Muscle layer of colon (tissue), 2 donors: ENCODE data around the gene CAP1.
"Not testable (repeated sequence)": the region's sequence is repeated elsewhere in the genome, so short reads cannot be mapped to it uniquely, and the experiment has no call there.

ENCODE experiments used
- H3K27ac ChIP-seq: one replicate; pipeline ENCODE4 v1.7.0; 2013; ENCODE audit warnings: low read depth, mild to moderate bottlenecking, low read length, moderate library complexity
- H3K27me3 ChIP-seq, 2 donors: one replicate each; pipeline ENCODE4 v1.7.0; 2013; ENCODE audit warnings: low read length in 2 of 2, mild to moderate bottlenecking in 2 of 2; ENCODE audit not compliant: insufficient read depth in 2 of 2, control insufficient read depth in 1 of 2
- H3K36me3 ChIP-seq: one replicate; pipeline ENCODE4 v1.7.0; 2013; ENCODE audit warnings: mild to moderate bottlenecking, low read length; ENCODE audit not compliant: insufficient read depth
- H3K4me1 ChIP-seq: one replicate; pipeline ENCODE4 v1.7.0; 2013; ENCODE audit warnings: mild to moderate bottlenecking, low read length; ENCODE audit not compliant: insufficient read depth
- H3K4me3 ChIP-seq, 2 donors: one replicate each; pipeline ENCODE4 v1.7.0; 2013; ENCODE audit warnings: low read length in 2 of 2, low read depth in 1 of 2, mild to moderate bottlenecking in 1 of 2, moderate library complexity in 1 of 2
- H3K9ac ChIP-seq: one replicate; pipeline ENCODE4 v1.7.0; 2013; ENCODE audit warnings: low read length
- H3K9me3 ChIP-seq: one replicate; pipeline ENCODE4 v1.7.0; 2013; ENCODE audit warnings: mild to moderate bottlenecking, low read length
- donor health status: abdominal sarcoma.
- donor health status: Adenocarcinoma of cecum.

CAP1 gene

GRCh38 chr1:40040511-40041465, at the start of gene CAP1:
Gene CAP1 (plus strand): TSS chr1:40040729. CDS start chr1:40059347, 18,618 bp downstream.
- Histone ChIP-seq H3K4me3 (peak within 1 kb of the TSS; percentile 78 to 81), H3K27me3 (no peaks in the 10 kb centered on the region), H3K9me3 (no peaks in the 10 kb centered on the region), H3K27ac (peak within 1 kb of the TSS; percentile 94), H3K4me1 (peaks cover 43% of the 10 kb centered on the region), H3K9ac (peak within 1 kb of the TSS; percentile 98), H3K36me3 (no peaks in the 10 kb centered on the region)

GRCh38 chr1:39992234-39992633, 48.3 kb upstream of the CAP1 start:
- H3K27me3 ChIP-seq, result no peaks in the 10 kb centered on the region
- H3K9me3 ChIP-seq, result no peaks in the 10 kb centered on the region
- no peak overlapping the region for H3K9ac ChIP-seq
- no peak overlapping the region for H3K4me3 ChIP-seq
- no peaks in the 10 kb centered on the region for H3K36me3 ChIP-seq
- H3K27ac ChIP-seq, result no peak overlapping the region
- no peaks in the 10 kb centered on the region for H3K4me1 ChIP-seq

- Histone ChIP-seq H3K4me3 (no peak overlapping the region), H3K36me3 (no peaks in the 10 kb centered on the region), H3K9me3 (no peaks in the 10 kb centered on the region), H3K9ac (no peak overlapping the region), H3K27me3 (no peaks in the 10 kb centered on the region), H3K4me1 (no peaks in the 10 kb centered on the region), H3K27ac (no peak overlapping the region)
Measured at GRCh38 chr1:39992888-39993287, 47.6 kb upstream of the CAP1 start.

- no peaks in the 10 kb centered on the region for H3K36me3 ChIP-seq
- H3K9ac ChIP-seq, result no peak overlapping the region
- H3K4me1 ChIP-seq, result no peaks in the 10 kb centered on the region
- H3K27ac ChIP-seq, result no peak overlapping the region
- H3K9me3 ChIP-seq, result no peaks in the 10 kb centered on the region
- H3K4me3 ChIP-seq, result no peak overlapping the region
- no peaks in the 10 kb centered on the region for H3K27me3 ChIP-seq
Measured at GRCh38 chr1:39995973-39996393, 44.5 kb upstream of the CAP1 start.

- H3K9ac ChIP-seq, result no peak overlapping the region
- no peaks in the 10 kb centered on the region for H3K4me1 ChIP-seq
- H3K4me3 ChIP-seq, result no peak overlapping the region
- H3K9me3 ChIP-seq, result no peaks in the 10 kb centered on the region
- H3K27ac ChIP-seq, result no peak overlapping the region
- H3K27me3 ChIP-seq, result no peaks in the 10 kb centered on the region
- H3K36me3 ChIP-seq, result no peaks in the 10 kb centered on the region
Measured at GRCh38 chr1:39996396-39997004, 44.0 kb upstream of the CAP1 start.

GRCh38 chr1:40001456-40001855, 39.1 kb upstream of the CAP1 start:
- H3K27ac ChIP-seq, result no peak overlapping the region
- H3K9ac ChIP-seq, result no peak overlapping the region
- H3K36me3 ChIP-seq, result no peaks in the 10 kb centered on the region
- H3K9me3 ChIP-seq, result no peaks in the 10 kb centered on the region
- H3K27me3 ChIP-seq, result no peaks in the 10 kb centered on the region
- no peak overlapping the region for H3K4me3 ChIP-seq
- no peaks in the 10 kb centered on the region for H3K4me1 ChIP-seq

GRCh38 chr1:40003156-40004093, 37.1 kb upstream of the CAP1 start:
- no peaks in the 10 kb centered on the region for H3K4me1 ChIP-seq
- H3K4me3 ChIP-seq, result no peak overlapping the region
- no peaks in the 10 kb centered on the region for H3K27me3 ChIP-seq
- H3K9me3 ChIP-seq, result no peaks in the 10 kb centered on the region
- no peaks in the 10 kb centered on the region for H3K36me3 ChIP-seq
- H3K27ac ChIP-seq, result no peak overlapping the region
- no peak overlapping the region for H3K9ac ChIP-seq

- Histone ChIP-seq H3K36me3 (no peaks in the 10 kb centered on the region), H3K9ac (no peak overlapping the region), H3K27me3 (no peaks in the 10 kb centered on the region), H3K4me3 (no peak overlapping the region), H3K9me3 (no peaks in the 10 kb centered on the region), H3K27ac (no peak overlapping the region), H3K4me1 (no peaks in the 10 kb centered on the region)
Measured at GRCh38 chr1:40004857-40005256, 35.7 kb upstream of the CAP1 start.

GRCh38 chr1:40007481-40008034, 33.0 kb upstream of the CAP1 start:
- H3K4me3 ChIP-seq, H3K36me3 ChIP-seq, H3K9me3 ChIP-seq, H3K27me3 ChIP-seq, H3K4me1 ChIP-seq, H3K9ac ChIP-seq, H3K27ac ChIP-seq: not testable (repeated sequence)

- no peaks in the 10 kb centered on the region for H3K36me3 ChIP-seq
- no peaks in the 10 kb centered on the region for H3K27me3 ChIP-seq
- H3K9me3 ChIP-seq, result no peaks in the 10 kb centered on the region
- H3K4me1 ChIP-seq, result no peaks in the 10 kb centered on the region
- H3K4me3 ChIP-seq, result no peak overlapping the region
- no peak overlapping the region for H3K27ac ChIP-seq
- no peak overlapping the region for H3K9ac ChIP-seq
Measured at GRCh38 chr1:40011198-40011597, 29.3 kb upstream of the CAP1 start.

- Histone ChIP-seq H3K27me3 (no peaks in the 10 kb centered on the region), H3K9me3 (no peaks in the 10 kb centered on the region), H3K4me3 (no peak overlapping the region), H3K27ac (no peak overlapping the region), H3K36me3 (no peaks in the 10 kb centered on the region), H3K9ac (no peak overlapping the region), H3K4me1 (no peaks in the 10 kb centered on the region)
Measured at GRCh38 chr1:40014253-40014706, 26.2 kb upstream of the CAP1 start.
